Chondrocyte (in vitro differentiated cells): ENCODE measurements around the gene PINK1. TPM values are rescaled to one million over a fixed set of nuclear protein-coding genes. Genes with fewer than 3 reads are reported as not detected.

Source experiments
- DNase-seq: peaks from one replicate; pipeline ENCODE4 v3.0.0; 2021; ENCODE audit warnings: mixed read lengths, low spot score
- H3K27ac Mint-ChIP-seq: one replicate; pipeline ENCODE4 v1.8.0; 2021; ENCODE audit warnings: mild to moderate bottlenecking, moderate library complexity, mixed read lengths; ENCODE audit not compliant: unreplicated experiment
- H3K27me3 Mint-ChIP-seq: 2 replicates; pipeline ENCODE4 v1.8.0; 2021; ENCODE audit warnings: low read depth, mixed read lengths
- H3K36me3 Mint-ChIP-seq: 2 replicates; pipeline ENCODE4 v1.8.0; 2021; ENCODE audit warnings: low read depth, mixed read lengths
- H3K4me1 Mint-ChIP-seq: 2 replicates; pipeline ENCODE4 v1.8.0; 2021; ENCODE audit warnings: low read depth, mild to moderate bottlenecking, mixed read lengths
- H3K4me3 Mint-ChIP-seq: one replicate; pipeline ENCODE4 v1.8.0; 2021; ENCODE audit warnings: mild to moderate bottlenecking, moderate library complexity, mixed read lengths; ENCODE audit not compliant: unreplicated experiment
- H3K9me3 Mint-ChIP-seq: 2 replicates; pipeline ENCODE4 v1.8.0; 2021; ENCODE audit warnings: low read depth, mixed read lengths
- total RNA-seq: library from RNA; stranded (reverse); gene quantifications from 3 replicates; pipeline ENCODE4 v1.2.1, GENCODE V29; 2021
- TF ChIP-seq, protein P1 (sequence below): fragments of 200-600 bp; sonication (generic); IDR thresholded peaks from 2 replicates; pipeline ENCODE4 v1.5.0; 2021; ENCODE audit warnings: antibody characterized with exemption, mild to moderate bottlenecking, moderate library complexity

Gene PINK1
- total RNA-seq, 1 donor from 2014 or later = 42.6 TPM

DNA sequence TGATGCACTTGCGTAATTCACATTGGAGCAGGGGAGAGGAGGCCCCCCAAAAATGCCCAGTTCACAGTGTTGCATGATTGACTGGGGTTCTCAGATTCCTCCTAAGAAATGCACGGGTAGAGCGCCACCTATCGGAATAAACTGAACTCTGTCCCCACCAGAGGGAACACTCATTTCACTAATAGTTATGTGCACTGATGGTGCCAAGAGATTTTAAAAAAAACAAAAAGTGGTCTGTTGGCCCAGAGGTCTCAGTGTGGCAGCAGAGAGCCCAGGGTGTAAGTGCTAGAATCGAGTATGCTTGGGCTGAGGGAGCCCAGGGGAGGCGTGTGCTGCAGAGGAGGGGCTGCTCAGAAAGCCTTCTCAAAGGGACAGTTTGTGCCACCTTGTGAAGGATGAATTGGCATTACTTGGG is 6.9 kb downstream of the PINK1 start:
- no peak overlapping the region for H3K4me3 Mint-ChIP-seq
- no peaks in the 10 kb centered on the region for H3K9me3 Mint-ChIP-seq
- TF ChIP-seq, protein P1, sequence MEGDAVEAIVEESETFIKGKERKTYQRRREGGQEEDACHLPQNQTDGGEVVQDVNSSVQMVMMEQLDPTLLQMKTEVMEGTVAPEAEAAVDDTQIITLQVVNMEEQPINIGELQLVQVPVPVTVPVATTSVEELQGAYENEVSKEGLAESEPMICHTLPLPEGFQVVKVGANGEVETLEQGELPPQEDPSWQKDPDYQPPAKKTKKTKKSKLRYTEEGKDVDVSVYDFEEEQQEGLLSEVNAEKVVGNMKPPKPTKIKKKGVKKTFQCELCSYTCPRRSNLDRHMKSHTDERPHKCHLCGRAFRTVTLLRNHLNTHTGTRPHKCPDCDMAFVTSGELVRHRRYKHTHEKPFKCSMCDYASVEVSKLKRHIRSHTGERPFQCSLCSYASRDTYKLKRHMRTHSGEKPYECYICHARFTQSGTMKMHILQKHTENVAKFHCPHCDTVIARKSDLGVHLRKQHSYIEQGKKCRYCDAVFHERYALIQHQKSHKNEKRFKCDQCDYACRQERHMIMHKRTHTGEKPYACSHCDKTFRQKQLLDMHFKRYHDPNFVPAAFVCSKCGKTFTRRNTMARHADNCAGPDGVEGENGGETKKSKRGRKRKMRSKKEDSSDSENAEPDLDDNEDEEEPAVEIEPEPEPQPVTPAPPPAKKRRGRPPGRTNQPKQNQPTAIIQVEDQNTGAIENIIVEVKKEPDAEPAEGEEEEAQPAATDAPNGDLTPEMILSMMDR = peak; percentile 90
- H3K36me3 Mint-ChIP-seq = peaks cover 17% of the 10 kb centered on the region
- H3K4me1 Mint-ChIP-seq = no peaks in the 10 kb centered on the region
- H3K27ac Mint-ChIP-seq = no peak overlapping the region
- DNase-seq = no peak
- no peaks in the 10 kb centered on the region for H3K27me3 Mint-ChIP-seq

DNA sequence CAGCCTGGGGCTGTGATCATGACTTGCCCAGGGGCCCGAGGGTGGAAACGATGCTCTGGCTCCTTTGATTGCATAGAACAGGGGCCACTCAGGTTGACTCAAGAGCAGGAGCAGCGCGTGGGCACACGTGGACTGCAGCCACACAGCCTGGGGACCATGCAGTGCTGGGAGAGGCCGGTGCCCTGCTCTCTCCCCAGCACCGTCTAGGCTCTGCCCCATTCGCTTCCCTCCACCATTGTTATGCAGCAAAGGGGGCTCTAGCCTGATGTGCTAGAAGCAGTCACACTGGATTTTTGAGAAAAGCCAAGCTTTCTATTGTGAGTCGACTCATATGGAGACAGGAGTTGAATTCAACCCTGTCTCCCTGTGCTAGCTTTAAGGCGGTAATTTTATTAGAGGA is 8.7 kb downstream of the PINK1 start:
- H3K27ac Mint-ChIP-seq = no peak overlapping the region
- H3K27me3 Mint-ChIP-seq = no peaks in the 10 kb centered on the region
- no peaks in the 10 kb centered on the region for H3K9me3 Mint-ChIP-seq
- TF ChIP-seq, protein P1 = no peak
- no peak for DNase-seq
- H3K4me1 Mint-ChIP-seq = no peaks in the 10 kb centered on the region
- no peak overlapping the region for H3K4me3 Mint-ChIP-seq
- H3K36me3 Mint-ChIP-seq = peaks cover 17% of the 10 kb centered on the region

DNA sequence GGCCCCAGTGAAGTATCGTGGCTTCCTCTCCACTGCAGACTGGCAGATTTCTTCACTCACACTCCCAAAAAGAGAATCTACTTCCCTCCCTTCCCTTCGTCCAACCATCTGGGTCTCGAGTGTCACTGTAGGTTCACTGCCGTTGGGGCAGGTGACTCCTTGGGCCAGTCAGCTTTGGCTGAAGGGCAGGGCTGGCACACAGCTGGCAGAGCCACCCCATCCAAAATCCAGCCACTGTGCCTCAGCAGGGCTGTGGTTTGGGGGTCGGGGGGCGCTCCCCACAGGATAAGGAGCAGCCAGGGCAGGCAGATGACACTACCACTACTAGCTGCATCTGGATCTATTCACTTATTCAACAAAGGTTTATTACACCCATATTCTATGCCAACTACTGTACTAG is 9.8 kb downstream of the PINK1 start:
- no peaks in the 10 kb centered on the region for H3K9me3 Mint-ChIP-seq
- no peak overlapping the region for H3K27ac Mint-ChIP-seq
- no peak for DNase-seq
- TF ChIP-seq, protein P1 = no peak
- H3K36me3 Mint-ChIP-seq = peaks cover 17% of the 10 kb centered on the region
- no peaks in the 10 kb centered on the region for H3K27me3 Mint-ChIP-seq
- no peak overlapping the region for H3K4me3 Mint-ChIP-seq
- H3K4me1 Mint-ChIP-seq = no peaks in the 10 kb centered on the region

DNA sequence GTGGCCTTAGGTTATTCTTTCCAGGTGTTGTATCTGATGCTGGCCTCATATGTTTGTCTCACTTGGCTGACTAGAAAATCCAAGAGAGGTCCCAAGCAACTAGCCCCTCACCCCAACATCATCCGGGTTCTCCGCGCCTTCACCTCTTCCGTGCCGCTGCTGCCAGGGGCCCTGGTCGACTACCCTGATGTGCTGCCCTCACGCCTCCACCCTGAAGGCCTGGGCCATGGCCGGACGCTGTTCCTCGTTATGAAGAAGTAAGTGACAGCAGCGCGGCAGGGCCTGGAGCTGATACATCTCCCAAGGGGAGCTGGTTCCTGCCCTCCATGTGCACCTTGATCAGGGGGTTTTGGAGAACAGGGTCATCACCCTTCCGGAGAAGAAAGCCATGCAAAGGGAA is 11.2 kb downstream of the PINK1 start:
- Mint-ChIP-seq H3K4me1 (no peaks in the 10 kb centered on the region), H3K27ac (no peak overlapping the region), H3K4me3 (no peak overlapping the region), H3K36me3 (peaks cover 20% of the 10 kb centered on the region), H3K27me3 (no peaks in the 10 kb centered on the region), H3K9me3 (no peaks in the 10 kb centered on the region)
- TF ChIP-seq, protein P1 = no peak
- no peak for DNase-seq

DNA sequence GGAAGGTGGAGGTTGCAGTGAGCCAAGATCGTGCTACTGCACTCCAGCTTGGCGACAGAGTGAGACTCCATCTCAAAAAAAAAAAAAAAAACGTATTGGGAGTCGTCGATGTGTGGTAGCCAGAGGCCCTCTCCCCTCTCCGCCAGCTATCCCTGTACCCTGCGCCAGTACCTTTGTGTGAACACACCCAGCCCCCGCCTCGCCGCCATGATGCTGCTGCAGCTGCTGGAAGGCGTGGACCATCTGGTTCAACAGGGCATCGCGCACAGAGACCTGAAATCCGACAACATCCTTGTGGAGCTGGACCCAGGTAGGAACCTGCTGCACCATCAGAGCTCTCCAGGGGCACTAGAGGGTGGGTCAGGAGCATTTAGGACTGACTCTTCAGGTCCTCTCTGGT is 12.2 kb downstream of the PINK1 start:
- no peak for DNase-seq
- TF ChIP-seq, protein P1 = no peak
- no peak overlapping the region for H3K27ac Mint-ChIP-seq
- H3K27me3 Mint-ChIP-seq = no peaks in the 10 kb centered on the region
- H3K4me3 Mint-ChIP-seq = no peak overlapping the region
- H3K36me3 Mint-ChIP-seq = peaks cover 19% of the 10 kb centered on the region
- H3K9me3 Mint-ChIP-seq = no peaks in the 10 kb centered on the region
- no peaks in the 10 kb centered on the region for H3K4me1 Mint-ChIP-seq
